A204.1 (cell line): ENCODE results near the gene TMEM59.
"Not testable (repeated sequence)": the region's sequence is repeated elsewhere in the genome, so short reads cannot be mapped to it uniquely, and the experiment has no call there.

Source experiments
- FAIRE-seq: peaks from 2 replicates; lab custom pipeline; 2012; peaks lifted over from hg19 to GRCh38; lab: Jason Lieb, UNC

The TMEM59 gene

GRCh38 chr1:54052934-54053744 lies at the start of gene TMEM59, which contains the start of gene TCEANC2:
TMEM59 (minus strand) TSS chr1:54053204; CDS start chr1:54053188, 16 bp downstream.
TCEANC2 (plus strand) TSS chr1:54053608; CDS start chr1:54054423, 815 bp downstream.
- peak; percentile 99 for FAIRE-seq

GRCh38 chr1:54100500-54100899 lies 47.5 kb upstream of the TMEM59 start:
- FAIRE-seq, result no peak

GRCh38 chr1:54099061-54099610 lies 46.1 kb upstream of the TMEM59 start:
- FAIRE-seq, result no peak

- no peak for FAIRE-seq
Observed at GRCh38 chr1:54096877-54097240, 43.9 kb upstream of the TMEM59 start.

GRCh38 chr1:54096227-54096876 lies 43.3 kb upstream of the TMEM59 start:
- no peak for FAIRE-seq

- FAIRE-seq, result no peak
Observed at GRCh38 chr1:54095546-54096226, 42.7 kb upstream of the TMEM59 start.

GRCh38 chr1:54094730-54095105 lies 41.7 kb upstream of the TMEM59 start:
- not testable (repeated sequence) for FAIRE-seq

- no peak for FAIRE-seq
Observed at GRCh38 chr1:54094001-54094729, 41.2 kb upstream of the TMEM59 start.

- FAIRE-seq, result no peak
Observed at GRCh38 chr1:54091666-54092065, 38.7 kb upstream of the TMEM59 start.

- no peak for FAIRE-seq
Observed at GRCh38 chr1:54088385-54088784, 35.4 kb upstream of the TMEM59 start.

GRCh38 chr1:54086754-54087153 lies 33.8 kb upstream of the TMEM59 start:
- FAIRE-seq, result no peak

GRCh38 chr1:54084794-54085193 lies 31.8 kb upstream of the TMEM59 start:
- FAIRE-seq, result no peak

GRCh38 chr1:54081306-54082270 lies 28.6 kb upstream of the TMEM59 start:
- FAIRE-seq, result no peak

GRCh38 chr1:54080598-54081049 lies 27.6 kb upstream of the TMEM59 start:
- FAIRE-seq, result no peak

- FAIRE-seq, result no peak
Observed at GRCh38 chr1:54077359-54077758, 24.4 kb upstream of the TMEM59 start.

- peak; percentile 99 for FAIRE-seq
Observed at GRCh38 chr1:54070171-54070837, 17.3 kb upstream of the TMEM59 start.

- no peak for FAIRE-seq
Observed at GRCh38 chr1:54069791-54070170, 16.8 kb upstream of the TMEM59 start.

GRCh38 chr1:54064299-54064698 lies 11.3 kb upstream of the TMEM59 start:
- FAIRE-seq, result no peak

GRCh38 chr1:54054438-54054749 lies 1.4 kb upstream of the TMEM59 start:
- FAIRE-seq, result no peak

- no peak for FAIRE-seq
Observed at GRCh38 chr1:54053745-54054437, 887 bp upstream of the TMEM59 start.
